ENCODE results near the gene HTRA3.

The HTRA3 gene

GRCh38 chr4:8269535-8270417, at the start of gene HTRA3:
TSS of gene HTRA3 (plus strand) at chr4:8269754. CDS start at chr4:8269969, 215 bp downstream.
- no peak for DNase-seq

DNA sequence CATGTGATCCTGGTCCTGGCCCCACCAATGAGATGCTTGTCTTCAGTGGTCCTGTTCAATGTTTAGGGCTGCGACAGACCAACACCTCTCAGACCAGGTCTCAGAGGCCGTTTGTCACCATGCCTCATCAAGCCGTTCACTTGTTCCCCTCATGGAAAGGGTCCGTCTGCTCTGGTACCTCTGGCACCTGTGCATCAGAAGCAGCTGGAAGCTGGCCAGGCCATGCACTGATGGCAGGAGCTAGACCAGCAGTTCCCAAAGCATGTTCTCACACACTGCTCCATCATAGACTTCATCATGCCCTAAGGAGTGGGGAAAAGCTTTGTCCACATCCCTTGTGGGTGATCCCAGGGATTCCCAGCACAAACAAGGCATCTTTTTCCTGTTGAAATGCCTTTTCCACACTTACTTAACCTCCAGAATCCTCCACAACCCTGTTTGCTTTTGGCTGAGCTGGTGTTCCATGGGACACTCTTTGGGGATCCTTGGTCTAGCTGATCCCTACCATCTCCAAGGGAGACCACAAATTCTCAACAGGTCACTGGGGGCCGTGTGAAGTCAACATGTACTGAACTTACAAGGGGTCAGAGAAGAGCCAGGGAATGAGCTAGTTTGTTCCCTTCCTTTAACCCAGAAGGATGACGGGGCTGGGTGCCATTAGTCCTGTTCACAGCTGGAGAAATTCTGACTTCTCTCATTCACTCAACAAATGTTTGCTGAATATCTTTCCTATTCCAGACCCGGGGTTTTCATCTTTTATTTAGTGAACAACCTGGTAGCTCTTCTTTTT, 48.7 kb upstream of the HTRA3 start:
- no peak for DNase-seq

DNA sequence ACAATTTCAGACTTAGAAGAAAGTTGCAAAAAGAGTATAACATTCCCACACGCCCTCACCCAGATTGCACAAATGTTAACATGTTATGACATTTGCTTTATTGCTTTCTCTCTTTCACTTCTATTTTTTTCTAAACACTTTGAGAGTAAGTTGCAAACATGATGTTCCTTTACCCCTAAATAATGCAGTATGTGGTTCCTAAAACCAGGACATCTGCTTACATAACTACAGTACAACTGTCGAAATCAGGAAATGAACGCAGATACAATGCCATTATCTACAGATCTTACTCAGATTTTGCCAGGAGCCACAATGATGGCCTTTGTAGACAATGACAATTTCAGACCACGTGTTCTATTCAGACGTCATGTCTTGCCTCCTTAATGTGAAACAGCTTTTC, 48.1 kb upstream of the HTRA3 start:
- no peak for DNase-seq

- no peak for DNase-seq
Measured at GRCh38 chr4:8221985-8222384, 47.6 kb upstream of the HTRA3 start.

DNA sequence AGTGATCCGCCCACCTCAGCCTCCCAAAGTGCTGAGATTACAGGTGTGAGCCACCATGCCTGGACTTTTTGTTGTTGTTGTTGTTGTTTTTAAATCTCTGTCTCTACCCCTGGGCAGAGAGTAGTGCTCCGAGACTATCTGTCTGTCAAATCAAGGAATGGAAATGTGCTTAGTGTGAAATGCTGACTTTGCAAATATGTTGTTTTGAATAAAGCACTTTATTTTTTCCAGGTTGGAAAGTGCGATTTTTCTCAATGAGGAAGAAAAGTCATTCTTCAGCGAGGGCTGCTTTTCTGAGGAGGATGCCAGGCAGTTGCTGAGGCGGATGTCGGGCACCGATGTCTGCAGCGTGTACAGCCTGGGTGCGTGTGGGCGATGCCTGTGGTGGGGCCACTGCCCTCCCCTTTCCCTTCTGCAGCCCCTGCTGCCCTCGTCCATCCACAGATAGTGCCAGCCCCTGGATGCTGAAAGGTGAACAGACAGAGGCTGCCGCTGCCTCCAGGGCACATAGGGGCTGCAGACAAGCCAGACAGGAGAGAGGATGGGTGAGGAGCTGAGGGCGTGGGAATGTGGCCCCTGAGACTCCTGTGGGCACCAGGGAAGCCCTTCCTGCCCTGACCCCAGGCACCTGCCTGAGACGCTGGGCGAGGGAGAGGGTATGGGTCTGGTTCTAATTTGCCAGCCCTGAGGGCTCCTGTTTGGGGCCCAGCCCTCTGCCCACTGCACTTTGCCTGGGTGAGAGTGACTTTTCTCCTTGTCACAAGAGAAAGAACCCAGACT, 46.8 kb upstream of the HTRA3 start:
- DNase-seq = no peak

DNA sequence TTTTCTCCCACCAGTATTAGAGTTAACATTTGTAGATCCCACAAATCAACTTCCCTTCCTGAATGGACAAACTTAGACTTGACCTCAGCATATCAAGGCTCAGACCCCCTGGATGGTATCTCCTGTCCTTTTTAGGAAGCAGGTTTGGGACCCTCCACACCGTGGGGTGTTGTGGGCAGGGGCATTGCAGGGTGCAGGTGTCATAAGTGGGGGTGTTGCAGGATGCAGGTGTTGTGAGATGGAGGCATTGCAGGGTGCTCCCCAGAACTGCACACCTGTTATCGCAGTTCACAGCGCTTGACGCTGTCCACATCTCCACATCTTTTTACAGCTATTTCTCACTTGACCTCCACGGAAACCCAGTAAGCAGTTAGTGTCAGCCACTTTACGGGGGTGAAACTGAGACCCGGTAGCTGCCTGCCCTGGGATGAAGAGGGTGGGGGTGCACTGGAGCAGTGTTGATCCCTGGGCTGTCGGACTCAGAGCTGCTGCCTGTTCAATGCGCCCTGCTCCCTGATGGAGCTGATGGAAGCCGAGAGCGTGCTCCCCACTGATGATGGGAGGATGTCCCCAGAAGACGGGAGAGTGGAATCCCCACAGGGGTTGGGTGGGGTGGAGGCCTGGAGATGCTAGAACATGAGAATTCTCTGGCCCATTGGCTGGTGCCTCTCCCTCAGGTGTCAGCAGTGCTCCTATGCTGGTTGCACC, 45.1 kb upstream of the HTRA3 start:
- DNase-seq = no peak

DNA sequence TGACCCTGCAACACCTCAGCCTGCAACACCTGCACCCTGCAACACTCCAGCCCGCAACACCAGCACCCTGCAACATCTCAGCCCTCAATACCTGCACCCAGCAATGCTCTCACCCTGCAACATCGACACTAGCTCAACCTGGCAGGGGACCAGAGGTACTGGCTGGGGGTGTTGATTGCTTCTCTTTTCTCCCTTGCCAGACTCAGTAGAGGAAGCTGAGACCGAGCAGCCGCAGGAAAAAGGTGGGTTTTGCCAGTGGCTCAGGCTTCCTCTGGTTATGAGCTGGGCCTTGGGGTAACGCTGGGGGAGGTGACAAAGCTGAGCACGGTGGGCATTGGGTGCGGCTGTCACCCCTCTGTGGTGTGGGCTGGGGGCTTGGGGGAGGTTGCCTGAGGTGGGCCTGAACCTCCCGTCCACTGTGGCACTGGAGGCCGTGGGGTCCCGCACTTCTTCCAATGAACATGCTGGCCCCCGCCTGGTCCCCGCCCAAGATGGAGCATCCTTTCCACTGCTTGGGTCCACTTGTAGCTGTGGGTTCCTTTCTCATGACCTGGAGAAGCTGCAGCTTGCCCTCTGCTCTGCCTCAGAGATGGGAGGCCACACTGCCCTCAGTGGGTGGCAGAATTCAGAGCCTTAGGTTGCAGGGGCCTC, 44.5 kb upstream of the HTRA3 start:
- DNase-seq = no peak

DNA sequence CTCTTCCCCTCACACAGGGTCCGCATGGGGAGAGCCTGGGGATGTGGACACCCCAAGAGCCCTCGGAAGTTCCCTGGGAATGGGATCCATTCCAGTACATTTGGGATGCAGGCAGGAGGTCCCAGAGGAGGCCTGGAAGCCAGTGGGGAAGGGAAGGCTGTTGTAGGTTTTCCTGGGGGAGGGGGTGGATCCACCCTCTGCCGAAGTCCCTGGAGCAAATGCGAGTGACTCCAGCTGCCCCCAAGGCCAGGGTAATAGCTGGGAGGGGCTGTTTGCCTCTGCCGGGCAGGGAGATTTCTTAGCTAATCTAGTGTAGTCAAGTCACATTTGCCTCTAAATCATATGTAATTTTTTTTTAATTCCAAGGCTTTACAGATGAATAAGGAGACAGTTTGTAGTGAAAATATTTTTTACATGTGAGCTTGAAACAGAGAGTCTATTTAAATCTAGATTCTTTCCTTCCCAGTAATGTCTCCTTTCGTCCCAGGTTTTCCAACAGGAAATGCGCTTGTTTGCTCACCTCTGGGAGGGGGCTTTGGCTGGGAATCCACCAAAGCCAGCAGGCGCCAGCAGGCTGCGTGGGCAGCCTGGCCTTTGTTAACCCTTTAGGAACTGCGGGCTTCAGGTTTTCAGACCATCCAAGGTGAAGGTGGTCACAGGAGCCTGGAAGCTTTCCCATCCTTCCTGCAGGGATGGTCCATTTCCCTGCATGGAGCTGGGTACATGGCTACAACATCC, 43.7 kb upstream of the HTRA3 start:
- DNase-seq = no peak

- DNase-seq = no peak
Measured at GRCh38 chr4:8227201-8227770, 42.3 kb upstream of the HTRA3 start.

GRCh38 chr4:8227771-8228318, 41.7 kb upstream of the HTRA3 start:
- no peak for DNase-seq

DNA sequence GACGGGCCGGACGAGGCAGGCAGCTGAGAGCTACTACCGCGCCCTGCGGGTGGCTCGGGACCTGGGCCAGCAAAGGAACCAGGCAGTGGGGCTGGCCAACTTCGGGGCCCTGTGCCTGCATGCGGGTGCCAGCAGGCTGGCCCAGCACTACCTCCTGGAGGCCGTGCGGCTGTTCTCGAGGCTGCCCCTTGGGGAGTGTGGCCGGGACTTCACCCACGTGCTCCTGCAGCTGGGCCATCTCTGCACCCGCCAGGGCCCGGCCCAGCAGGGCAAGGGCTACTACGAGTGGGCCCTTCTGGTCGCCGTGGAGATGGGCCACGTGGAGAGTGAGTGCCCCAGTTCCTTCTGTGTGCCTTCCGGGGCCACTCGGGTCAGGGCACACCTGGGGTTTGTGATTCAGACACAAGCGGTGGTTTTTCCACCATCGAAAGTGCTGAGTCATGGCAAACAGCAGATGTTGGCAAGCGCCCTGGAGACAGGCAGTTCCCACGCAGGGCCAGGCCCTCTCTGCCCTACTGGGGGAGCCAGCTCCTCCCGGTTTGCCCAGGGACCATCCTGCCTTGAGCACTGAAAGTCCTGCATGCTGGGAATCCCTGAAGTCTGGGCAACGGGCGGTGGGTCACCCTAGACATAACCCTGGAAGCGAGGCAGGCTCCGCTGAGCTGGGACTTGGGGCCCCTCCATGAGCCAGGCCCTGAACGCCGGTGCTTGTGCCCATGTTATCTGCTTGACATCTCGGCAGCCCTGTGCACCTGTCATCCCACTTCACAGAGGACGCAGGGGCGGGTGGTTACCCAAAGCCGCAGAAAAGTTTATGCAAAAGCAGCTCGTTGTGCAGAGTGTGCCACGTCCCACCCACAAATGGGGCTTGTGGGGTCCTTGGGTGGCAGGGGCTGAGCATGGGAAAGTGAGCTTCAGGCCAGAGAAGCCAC, 41.0 kb upstream of the HTRA3 start:
- peak; percentile 95 for DNase-seq

DNA sequence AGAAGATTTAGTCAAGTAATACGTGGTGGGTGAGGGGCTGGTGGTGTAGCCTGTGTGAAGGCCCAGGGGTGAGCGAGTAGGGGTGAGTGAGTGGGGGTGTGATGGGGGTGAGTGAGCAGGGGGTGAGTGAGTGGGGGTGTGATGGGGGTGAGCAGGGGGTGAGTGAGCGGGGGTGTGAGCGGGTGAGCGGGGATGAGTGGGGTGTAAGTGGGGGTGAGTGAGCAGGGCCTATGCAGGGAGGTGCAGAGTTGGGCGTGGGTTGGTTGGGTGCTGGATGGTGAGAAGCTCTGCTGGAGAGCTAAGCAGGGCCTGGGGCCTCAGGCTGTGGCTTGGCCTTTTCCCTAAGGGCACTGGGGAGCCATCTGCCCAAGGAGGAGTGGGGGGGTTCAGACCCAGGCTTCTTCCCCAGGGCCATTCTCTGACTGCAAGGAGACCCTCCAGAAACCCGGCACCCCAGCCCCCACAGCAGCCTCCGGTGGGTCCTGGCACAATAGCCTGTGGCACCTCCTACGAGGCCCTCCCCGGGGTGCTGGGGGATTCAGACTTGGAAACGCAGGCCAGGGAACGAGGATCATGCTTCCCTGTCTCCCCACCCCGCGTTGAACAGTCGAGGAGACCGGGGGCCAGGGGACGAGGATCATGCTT, 40.1 kb upstream of the HTRA3 start:
- DNase-seq = no peak

DNA sequence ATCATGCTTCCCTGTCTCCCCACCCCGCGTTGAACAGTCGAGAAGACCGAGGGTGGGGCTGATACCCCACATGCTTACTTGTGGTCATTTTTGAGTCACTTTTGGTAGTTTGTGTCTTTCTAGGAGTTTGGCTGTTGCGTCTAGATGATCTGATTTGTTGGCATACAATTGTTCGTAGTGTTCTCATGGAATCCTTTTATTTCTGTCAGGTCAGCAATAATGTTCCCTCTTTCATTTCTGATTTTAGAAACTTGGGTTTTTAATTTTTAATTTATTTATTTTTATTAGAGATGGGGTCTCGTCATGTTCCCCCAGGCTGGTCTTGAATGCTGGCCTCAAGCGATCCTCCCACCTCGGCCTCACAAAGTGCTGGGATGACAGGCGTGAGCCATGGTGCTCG, 39.5 kb upstream of the HTRA3 start:
- DNase-seq = no peak

GRCh38 chr4:8230891-8231290, 38.7 kb upstream of the HTRA3 start:
- DNase-seq = no peak

DNA sequence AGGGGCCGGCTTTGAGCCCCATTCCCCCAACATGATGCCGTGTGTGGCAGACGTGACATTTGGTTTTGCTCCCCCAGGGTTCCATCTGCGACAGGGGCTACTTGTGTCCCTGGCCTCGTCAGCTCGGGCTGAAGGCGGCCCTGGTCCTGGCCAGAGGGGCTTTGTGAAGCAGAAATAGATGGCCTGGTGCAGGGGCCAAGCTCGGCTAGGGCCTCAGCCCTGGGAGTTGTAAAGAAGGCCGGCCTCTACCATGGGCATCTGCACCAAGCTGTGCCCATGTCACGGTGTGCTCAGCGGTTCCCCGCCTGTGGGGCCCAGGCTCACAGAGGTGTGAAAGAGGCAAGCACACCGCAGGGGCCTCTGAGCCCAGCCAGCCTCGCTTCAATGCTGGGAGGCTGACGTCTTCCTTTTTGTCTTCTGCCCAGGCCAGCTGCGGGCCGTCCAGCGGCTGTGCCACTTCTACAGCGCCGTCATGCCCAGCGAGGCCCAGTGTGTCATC, 38.0 kb upstream of the HTRA3 start:
- DNase-seq = no peak

- no peak for DNase-seq
Measured at GRCh38 chr4:8232748-8233147, 36.8 kb upstream of the HTRA3 start.

DNA sequence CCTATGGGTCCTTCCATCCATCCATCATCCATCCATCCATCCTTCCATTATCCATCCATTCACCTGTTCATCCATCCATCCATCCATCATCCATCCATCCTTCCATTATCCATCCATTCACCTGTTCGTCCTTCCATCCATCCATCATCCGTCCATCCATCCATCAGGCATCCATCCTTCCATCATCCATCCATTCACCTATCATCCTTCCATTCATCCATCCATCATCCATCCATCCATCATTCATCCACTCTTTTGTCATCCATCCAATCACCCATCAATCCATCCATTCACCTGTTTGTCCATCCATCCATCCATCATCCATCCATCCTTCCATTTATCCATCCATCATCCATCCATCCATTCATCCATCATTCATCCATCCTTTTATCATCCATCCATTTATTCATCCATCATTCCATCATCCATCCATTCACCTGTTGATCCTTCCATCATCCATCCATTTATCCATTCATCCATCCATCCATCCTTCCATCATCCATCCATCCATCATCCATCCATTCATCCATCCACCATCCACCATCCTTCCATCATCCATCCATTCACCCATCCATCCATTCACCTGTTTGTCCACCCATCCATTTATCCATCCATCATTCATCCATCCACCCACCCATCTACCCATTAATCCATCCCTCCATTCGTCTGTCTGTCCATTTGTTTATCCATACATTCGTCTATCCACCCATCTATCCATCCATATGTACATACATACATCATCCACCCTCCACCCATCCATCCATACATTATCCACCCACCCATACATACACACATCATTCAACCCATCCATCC, 35.7 kb upstream of the HTRA3 start:
- no peak for DNase-seq

- DNase-seq = no peak
Measured at GRCh38 chr4:8234715-8235114, 34.8 kb upstream of the HTRA3 start.

All from RPMI8226 (cell line).